Astrocyte (in vitro differentiated cells and primary cell): ENCODE data around the gene GRAP. TPM values are rescaled to one million over a fixed set of nuclear protein-coding genes. Genes with fewer than 3 reads are reported as not detected.
A peak's percentile ranks its signal among the peaks of the same experiment; 100 is the strongest.

ENCODE experiments used
- DNase-seq: peaks from one replicate; pipeline ENCODE4 v3.0.0-alpha.2; 2010; ENCODE audit warnings: low read depth
- FAIRE-seq: peaks from 2 replicates; lab custom pipeline; 2011; peaks lifted over from hg19 to GRCh38; lab: Jason Lieb, UNC
- H2AFZ ChIP-seq: 2 replicates; pipeline ENCODE4 v1.6.0; 2012; ENCODE audit warnings: low read depth, low read length, inconsistent platforms
- H3K27ac ChIP-seq: 2 replicates; pipeline ENCODE4 v1.5.1; 2011; ENCODE audit warnings: low read depth, low read length, inconsistent platforms
- H3K27me3 ChIP-seq: 2 replicates; pipeline ENCODE4 v1.6.0; 2011; ENCODE audit warnings: low read length, inconsistent platforms; ENCODE audit not compliant: insufficient read depth
- H3K36me3 ChIP-seq: 2 replicates; pipeline ENCODE4 v1.5.1; 2011; ENCODE audit warnings: low read length, inconsistent platforms; ENCODE audit not compliant: insufficient read depth
- H3K4me1 ChIP-seq: 2 replicates; pipeline ENCODE4 v1.5.1; 2011; ENCODE audit warnings: low read length, inconsistent platforms; ENCODE audit not compliant: insufficient read depth
- H3K4me2 ChIP-seq: 2 replicates; pipeline ENCODE4 v1.6.0; 2012; ENCODE audit warnings: low read length, inconsistent platforms
- H3K4me3 ChIP-seq: 2 replicates; pipeline ENCODE4 v1.5.1; 2011; ENCODE audit warnings: low read depth, mild to moderate bottlenecking, low read length, inconsistent platforms; ENCODE audit not compliant: insufficient read depth
- H3K79me2 ChIP-seq: 2 replicates; pipeline ENCODE4 v1.6.0; 2012; ENCODE audit warnings: mild to moderate bottlenecking, low read length, inconsistent platforms; ENCODE audit not compliant: insufficient read depth
- H3K9ac ChIP-seq: 2 replicates; pipeline ENCODE4 v1.6.0; 2012; ENCODE audit warnings: mild to moderate bottlenecking, low read length, inconsistent platforms
- H3K9me3 ChIP-seq: 2 replicates; pipeline ENCODE4 v1.5.1; 2012; ENCODE audit warnings: low read depth, mild to moderate bottlenecking, low read length, inconsistent platforms; ENCODE audit not compliant: insufficient read depth
- H4K20me1 ChIP-seq: 2 replicates; pipeline ENCODE4 v1.6.0; 2012; ENCODE audit warnings: low read length, inconsistent platforms; ENCODE audit not compliant: insufficient read depth
- H3K27ac Mint-ChIP-seq: one replicate; pipeline ENCODE4 v1.8.0; 2021; ENCODE audit warnings: mild to moderate bottlenecking, mixed read lengths; ENCODE audit not compliant: unreplicated experiment
- H3K27me3 Mint-ChIP-seq: one replicate; pipeline ENCODE4 v1.8.0; 2021; ENCODE audit warnings: low read depth, mixed read lengths; ENCODE audit not compliant: unreplicated experiment
- H3K36me3 Mint-ChIP-seq: one replicate; pipeline ENCODE4 v1.8.0; 2021; ENCODE audit warnings: low read depth, mixed read lengths; ENCODE audit not compliant: unreplicated experiment
- H3K4me1 Mint-ChIP-seq: one replicate; pipeline ENCODE4 v1.8.0; 2021; ENCODE audit warnings: low read depth, mixed read lengths; ENCODE audit not compliant: unreplicated experiment
- H3K4me3 Mint-ChIP-seq: one replicate; pipeline ENCODE4 v1.8.0; 2021; ENCODE audit warnings: mild to moderate bottlenecking, moderate library complexity, mixed read lengths; ENCODE audit not compliant: unreplicated experiment
- H3K9me3 Mint-ChIP-seq: one replicate; pipeline ENCODE4 v1.8.0; 2021; ENCODE audit warnings: mild to moderate bottlenecking, mixed read lengths; ENCODE audit not compliant: unreplicated experiment
- EZH2 ChIP-seq: IDR thresholded peaks from 2 replicates; pipeline ENCODE4 v1.6.1; 2012; ENCODE audit warnings: mild to moderate bottlenecking, low read length, inconsistent platforms; ENCODE audit not compliant: insufficient read depth
- total RNA-seq: library from RNA; stranded (reverse); gene quantifications from 2 replicates; pipeline ENCODE4 v1.2.1, GENCODE V29; 2021
- TF ChIP-seq, protein P1 (sequence below): IDR thresholded peaks from 2 replicates; pipeline ENCODE4 v1.5.1; 2011; ENCODE audit warnings: low read depth, mild to moderate bottlenecking, inconsistent platforms, low read length, moderate library complexity; ENCODE audit not compliant: insufficient read depth

Gene GRAP
- total RNA-seq, 1 donor from 2014 or later, result 0.30 TPM

GRCh38 chr17:19000531-19001325 lies 46.0 kb downstream of the GRAP start:
- Mint-ChIP-seq H3K4me3 (no peak overlapping the region), H3K27ac (no peak overlapping the region), H3K27me3 (no peaks in the 10 kb centered on the region), H3K9me3 (peaks cover 2% of the 10 kb centered on the region), H3K4me1 (peaks cover 8% of the 10 kb centered on the region), H3K36me3 (peaks cover 16% of the 10 kb centered on the region)
- Histone ChIP-seq H3K27me3 (no peaks in the 10 kb centered on the region), H3K9ac (peak overlapping the region; percentile 90), H3K4me2 (peak overlapping the region; percentile 92), H3K4me3 (peak overlapping the region; percentile 6), H3K4me1 (peaks cover 44% of the 10 kb centered on the region), H3K9me3 (peaks cover 5% of the 10 kb centered on the region), H3K36me3 (peaks cover 7% of the 10 kb centered on the region), H3K27ac (peak overlapping the region; percentile 44), H2AFZ (no peak overlapping the region), H3K79me2 (peaks cover 83% of the 10 kb centered on the region), H4K20me1 (peaks cover 78% of the 10 kb centered on the region)
- no peak for FAIRE-seq
- TF ChIP-seq, protein P1, sequence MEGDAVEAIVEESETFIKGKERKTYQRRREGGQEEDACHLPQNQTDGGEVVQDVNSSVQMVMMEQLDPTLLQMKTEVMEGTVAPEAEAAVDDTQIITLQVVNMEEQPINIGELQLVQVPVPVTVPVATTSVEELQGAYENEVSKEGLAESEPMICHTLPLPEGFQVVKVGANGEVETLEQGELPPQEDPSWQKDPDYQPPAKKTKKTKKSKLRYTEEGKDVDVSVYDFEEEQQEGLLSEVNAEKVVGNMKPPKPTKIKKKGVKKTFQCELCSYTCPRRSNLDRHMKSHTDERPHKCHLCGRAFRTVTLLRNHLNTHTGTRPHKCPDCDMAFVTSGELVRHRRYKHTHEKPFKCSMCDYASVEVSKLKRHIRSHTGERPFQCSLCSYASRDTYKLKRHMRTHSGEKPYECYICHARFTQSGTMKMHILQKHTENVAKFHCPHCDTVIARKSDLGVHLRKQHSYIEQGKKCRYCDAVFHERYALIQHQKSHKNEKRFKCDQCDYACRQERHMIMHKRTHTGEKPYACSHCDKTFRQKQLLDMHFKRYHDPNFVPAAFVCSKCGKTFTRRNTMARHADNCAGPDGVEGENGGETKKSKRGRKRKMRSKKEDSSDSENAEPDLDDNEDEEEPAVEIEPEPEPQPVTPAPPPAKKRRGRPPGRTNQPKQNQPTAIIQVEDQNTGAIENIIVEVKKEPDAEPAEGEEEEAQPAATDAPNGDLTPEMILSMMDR, result no peak
- TF ChIP-seq EZH2, result no peak
- peak; percentile 65 for DNase-seq

GRCh38 chr17:18999911-19000310 lies 46.8 kb downstream of the GRAP start:
- Histone ChIP-seq H3K4me2 (peak overlapping the region; percentile 92), H3K4me3 (no peak overlapping the region), H3K9ac (peak overlapping the region; percentile 90), H3K79me2 (peaks cover 92% of the 10 kb centered on the region), H3K36me3 (peaks cover 7% of the 10 kb centered on the region), H3K27ac (no peak overlapping the region), H3K27me3 (no peaks in the 10 kb centered on the region), H4K20me1 (peaks cover 81% of the 10 kb centered on the region), H2AFZ (no peak overlapping the region), H3K4me1 (peaks cover 41% of the 10 kb centered on the region), H3K9me3 (peaks cover 5% of the 10 kb centered on the region)
- peak overlapping the region; percentile 41 for H3K27ac Mint-ChIP-seq
- H3K4me1 Mint-ChIP-seq, result peaks cover 8% of the 10 kb centered on the region
- H3K4me3 Mint-ChIP-seq, result no peak overlapping the region
- no peaks in the 10 kb centered on the region for H3K27me3 Mint-ChIP-seq
- peaks cover 19% of the 10 kb centered on the region for H3K36me3 Mint-ChIP-seq
- DNase-seq (no peak), FAIRE-seq (no peak)
- TF ChIP-seq, protein P1, result no peak
- TF ChIP-seq EZH2, result no peak
- H3K9me3 Mint-ChIP-seq, result peaks cover 7% of the 10 kb centered on the region

DNA sequence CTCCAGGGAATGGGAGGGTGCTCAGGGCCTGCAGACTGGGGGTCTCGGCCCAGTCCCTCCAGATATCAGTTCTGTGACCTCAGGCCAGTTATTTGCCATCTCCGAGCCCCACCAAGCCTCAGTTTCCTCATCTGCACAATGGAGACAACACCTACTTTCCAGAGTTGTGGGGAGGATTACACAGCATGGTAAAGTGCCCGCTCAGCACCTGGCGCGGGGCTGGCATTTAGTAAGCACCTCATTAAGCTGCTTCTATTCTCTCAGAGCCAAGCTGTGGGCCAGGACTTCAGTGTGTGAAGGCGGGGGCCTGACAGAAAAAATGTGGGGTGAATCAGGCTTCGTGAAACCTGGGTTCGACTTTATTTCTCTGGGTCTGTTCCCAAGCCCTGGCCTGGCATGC lies 47.4 kb downstream of the GRAP start:
- H3K27me3 Mint-ChIP-seq, result no peaks in the 10 kb centered on the region
- Histone ChIP-seq H4K20me1 (peaks cover 85% of the 10 kb centered on the region), H3K4me1 (peaks cover 37% of the 10 kb centered on the region), H3K27ac (no peak overlapping the region), H3K9ac (no peak overlapping the region), H3K4me2 (no peak overlapping the region), H3K9me3 (peaks cover 5% of the 10 kb centered on the region), H3K4me3 (no peak overlapping the region), H3K36me3 (peaks cover 7% of the 10 kb centered on the region), H3K27me3 (no peaks in the 10 kb centered on the region), H3K79me2 (peaks cover 97% of the 10 kb centered on the region), H2AFZ (no peak overlapping the region)
- no peak for TF ChIP-seq EZH2
- TF ChIP-seq, protein P1, result no peak
- H3K4me1 Mint-ChIP-seq, result peaks cover 8% of the 10 kb centered on the region
- peaks cover 20% of the 10 kb centered on the region for H3K36me3 Mint-ChIP-seq
- H3K27ac Mint-ChIP-seq, result no peak overlapping the region
- FAIRE-seq, result no peak
- peaks cover 7% of the 10 kb centered on the region for H3K9me3 Mint-ChIP-seq
- DNase-seq, result no peak
- H3K4me3 Mint-ChIP-seq, result no peak overlapping the region
